DMS79 treated with DMSO at 0.1 percent for 48 hours (cell line): Measurements from ENCODE around the gene UBE4B.

Experiments
- DNase-seq: peaks from one replicate; lab custom pipeline; 2025; lab: John Stamatoyannopoulos, UW

UBE4B gene

GRCh38 chr1:10042746-10043145, 10.0 kb downstream of the UBE4B start:
- DNase-seq, result no peak

- DNase-seq, result no peak
Observed at GRCh38 chr1:10045480-10046355, 13.0 kb downstream of the UBE4B start.

DNA sequence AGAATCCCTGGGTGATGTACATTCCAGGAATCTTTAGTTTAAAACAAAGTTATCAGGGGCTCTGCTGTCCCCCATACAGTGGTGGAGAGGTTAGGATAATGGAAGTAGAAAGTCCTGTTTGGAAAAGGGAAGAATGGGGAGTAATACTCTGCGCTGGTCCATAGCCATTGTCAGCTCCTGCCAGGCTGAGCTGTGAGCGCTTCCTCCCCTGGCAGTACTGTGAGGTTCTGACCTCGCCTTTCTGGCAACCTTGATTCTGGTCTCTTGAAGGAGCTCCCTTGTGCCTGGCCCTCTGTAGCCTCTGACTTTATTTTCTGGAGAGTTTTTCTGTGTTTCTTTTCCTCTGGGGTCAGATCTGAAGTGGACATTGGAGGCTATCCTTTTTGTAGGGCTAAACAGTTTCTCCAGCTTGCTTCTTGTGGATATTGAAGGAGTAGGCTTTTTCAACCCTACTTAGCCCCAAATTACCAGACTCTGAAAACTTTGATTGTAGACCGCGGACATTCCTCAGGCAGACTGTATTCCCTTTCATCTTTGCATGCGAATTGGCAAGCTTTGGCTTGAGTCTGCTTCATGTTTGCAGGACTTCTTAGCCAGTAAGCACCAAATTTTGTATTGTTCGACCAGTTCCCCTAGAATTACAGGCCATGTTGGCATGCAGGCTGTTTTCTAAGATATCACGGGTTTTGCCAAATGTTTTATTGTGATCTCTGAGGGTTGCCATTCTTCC, 13.8 kb downstream of the UBE4B start:
- no peak for DNase-seq

DNA sequence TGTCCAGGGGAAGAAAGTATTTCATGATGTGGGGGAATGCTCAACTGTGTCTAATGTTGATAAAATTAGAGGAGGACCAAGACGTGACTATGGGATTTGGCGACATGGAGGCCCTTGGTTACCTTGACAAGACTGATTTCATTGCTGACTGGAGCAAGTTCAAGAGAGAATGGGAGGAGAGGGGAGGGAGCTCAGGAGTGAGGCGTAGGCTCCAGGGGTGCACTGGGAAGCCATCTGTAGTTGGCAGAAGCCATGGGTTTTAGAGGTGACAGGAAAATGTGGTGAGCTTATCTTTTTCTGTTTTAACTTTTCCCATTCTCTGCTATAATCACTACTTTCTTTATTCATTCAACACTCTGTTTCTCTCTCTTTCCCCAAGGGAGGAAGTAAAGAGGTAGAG, 15.8 kb downstream of the UBE4B start:
- no peak for DNase-seq

- DNase-seq, result no peak
Observed at GRCh38 chr1:10050611-10051010, 17.9 kb downstream of the UBE4B start.

DNA sequence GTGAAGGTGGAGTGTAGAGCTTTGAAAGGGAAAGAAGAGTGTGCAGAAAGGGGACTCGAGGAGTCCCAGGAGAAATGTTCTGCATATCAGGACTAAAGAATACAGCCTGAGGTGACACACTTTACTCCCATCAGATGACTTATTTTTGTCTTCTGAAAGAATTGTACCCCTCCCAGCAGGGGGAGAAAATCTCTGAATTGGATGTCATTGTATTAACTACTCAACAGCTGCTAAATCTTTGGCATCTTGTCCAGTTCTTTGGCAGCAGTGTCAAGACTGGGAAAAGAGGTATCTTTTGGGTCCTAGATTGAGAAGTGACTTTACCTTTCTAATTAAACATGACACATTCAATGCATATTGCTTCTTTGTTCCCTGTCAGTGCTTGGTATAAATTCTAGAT, 18.9 kb downstream of the UBE4B start:
- no peak for DNase-seq

GRCh38 chr1:10052347-10052746, 19.6 kb downstream of the UBE4B start:
- no peak for DNase-seq

GRCh38 chr1:10054465-10054864, 21.7 kb downstream of the UBE4B start:
- no peak for DNase-seq

DNA sequence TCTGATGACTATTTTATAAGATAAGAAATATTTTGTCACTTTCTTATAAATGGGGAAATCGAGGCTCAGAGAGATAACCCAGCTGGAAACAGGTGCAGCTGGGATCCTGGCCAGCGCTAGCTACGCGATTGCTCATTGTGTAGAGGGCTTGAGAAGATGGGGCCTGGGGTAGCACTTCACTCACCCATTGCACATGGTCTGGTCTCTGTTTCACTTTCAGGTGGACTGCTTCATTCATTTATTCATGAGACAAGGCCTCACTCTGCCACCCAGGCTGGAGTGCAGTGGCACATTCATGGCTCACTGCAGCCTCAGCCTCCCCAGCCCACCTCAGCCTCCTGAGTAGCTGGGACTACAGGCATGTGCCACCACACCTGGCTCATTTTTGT, 23.8 kb downstream of the UBE4B start:
- DNase-seq, result peak; percentile 26

GRCh38 chr1:10057343-10057742, 24.6 kb downstream of the UBE4B start:
- peak; percentile 76 for DNase-seq

GRCh38 chr1:10057796-10058195, 25.0 kb downstream of the UBE4B start:
- peak; percentile 85 for DNase-seq

GRCh38 chr1:10059342-10059718, 26.6 kb downstream of the UBE4B start:
- no peak for DNase-seq

GRCh38 chr1:10060311-10061100, 27.7 kb downstream of the UBE4B start:
- no peak for DNase-seq

- no peak for DNase-seq
Observed at GRCh38 chr1:10061276-10061675, 28.5 kb downstream of the UBE4B start.

DNA sequence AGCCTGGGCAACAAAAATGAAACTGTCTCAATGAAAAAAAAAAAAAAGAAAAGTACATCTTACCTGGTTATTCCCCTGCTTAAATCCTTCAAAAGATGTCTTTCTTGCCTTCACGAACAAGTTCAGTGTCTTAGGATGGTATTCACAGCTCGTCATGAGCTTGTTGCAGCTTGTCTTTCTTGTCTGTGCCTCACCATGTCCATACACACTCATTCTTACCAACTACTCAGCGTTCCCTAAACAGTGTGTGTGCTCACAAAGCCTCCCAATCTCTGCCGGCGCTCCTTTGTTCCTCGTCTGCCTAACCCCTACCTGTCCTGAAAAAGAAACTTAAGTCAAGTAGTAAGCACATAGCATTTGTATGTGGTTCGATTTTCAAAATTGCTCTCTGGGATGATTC, 31.1 kb downstream of the UBE4B start:
- no peak for DNase-seq

GRCh38 chr1:10064416-10065343, 31.9 kb downstream of the UBE4B start:
- DNase-seq, result no peak

GRCh38 chr1:10065344-10065685, 32.6 kb downstream of the UBE4B start:
- DNase-seq, result no peak

DNA sequence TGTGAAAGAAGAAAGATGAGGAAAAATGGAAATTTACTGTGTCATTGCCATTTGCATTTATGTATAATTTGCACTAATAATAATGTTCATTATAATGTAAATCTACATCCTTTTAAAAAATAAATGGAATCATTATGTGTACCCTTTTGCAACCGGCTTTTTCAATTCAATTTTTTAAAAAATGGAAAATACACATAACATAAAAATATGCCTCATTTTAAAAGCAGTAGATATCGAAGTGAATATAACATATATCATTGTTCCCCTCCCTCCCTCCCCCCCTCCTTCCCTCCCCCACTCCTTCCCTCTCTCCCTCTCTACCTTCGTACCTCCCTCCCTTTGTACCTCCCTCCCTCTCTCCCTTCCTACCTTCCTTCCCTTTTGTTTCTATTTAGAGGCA, 33.0 kb downstream of the UBE4B start:
- DNase-seq, result no peak

- DNase-seq, result no peak
Observed at GRCh38 chr1:10068605-10069294, 36.0 kb downstream of the UBE4B start.

DNA sequence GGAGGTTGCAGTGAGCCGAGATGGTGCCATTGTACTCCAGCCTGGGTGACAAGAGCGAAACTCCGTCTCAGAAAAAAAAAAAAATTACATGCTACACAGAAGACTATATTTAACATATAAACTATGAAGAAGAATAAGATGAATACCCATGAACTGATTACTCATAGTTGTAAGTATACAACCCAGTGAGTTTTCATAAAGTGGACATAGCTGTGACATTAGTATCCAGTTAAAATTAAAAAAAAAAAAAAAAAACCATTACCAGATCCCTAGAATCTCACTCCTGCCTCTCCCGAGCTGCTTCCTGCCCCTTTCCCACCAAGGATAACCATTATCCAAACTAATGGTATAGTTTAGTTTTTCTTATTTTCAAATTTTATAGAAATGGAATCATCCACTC, 37.4 kb downstream of the UBE4B start:
- no peak for DNase-seq

GRCh38 chr1:10071640-10072039, 38.9 kb downstream of the UBE4B start:
- no peak for DNase-seq
